ENCODE data around the gene POLR2E.

GRCh38 chr19:1121395-1121794 is 26.2 kb upstream of the POLR2E start:
- TF ChIP-seq, protein P1, sequence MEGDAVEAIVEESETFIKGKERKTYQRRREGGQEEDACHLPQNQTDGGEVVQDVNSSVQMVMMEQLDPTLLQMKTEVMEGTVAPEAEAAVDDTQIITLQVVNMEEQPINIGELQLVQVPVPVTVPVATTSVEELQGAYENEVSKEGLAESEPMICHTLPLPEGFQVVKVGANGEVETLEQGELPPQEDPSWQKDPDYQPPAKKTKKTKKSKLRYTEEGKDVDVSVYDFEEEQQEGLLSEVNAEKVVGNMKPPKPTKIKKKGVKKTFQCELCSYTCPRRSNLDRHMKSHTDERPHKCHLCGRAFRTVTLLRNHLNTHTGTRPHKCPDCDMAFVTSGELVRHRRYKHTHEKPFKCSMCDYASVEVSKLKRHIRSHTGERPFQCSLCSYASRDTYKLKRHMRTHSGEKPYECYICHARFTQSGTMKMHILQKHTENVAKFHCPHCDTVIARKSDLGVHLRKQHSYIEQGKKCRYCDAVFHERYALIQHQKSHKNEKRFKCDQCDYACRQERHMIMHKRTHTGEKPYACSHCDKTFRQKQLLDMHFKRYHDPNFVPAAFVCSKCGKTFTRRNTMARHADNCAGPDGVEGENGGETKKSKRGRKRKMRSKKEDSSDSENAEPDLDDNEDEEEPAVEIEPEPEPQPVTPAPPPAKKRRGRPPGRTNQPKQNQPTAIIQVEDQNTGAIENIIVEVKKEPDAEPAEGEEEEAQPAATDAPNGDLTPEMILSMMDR (IDR thresholded peaks at IDR 0.05): no peak
- TF ChIP-seq EP300 (IDR thresholded peaks at IDR 0.05) (no peak), POLR2A (IDR thresholded peaks at IDR 0.05) (no peak)
